HG03469 (cell line): ENCODE data around the gene RNF220.

Experiments
- ATAC-seq: cut with Tn5 transposase; IDR thresholded peaks from one replicate; pipeline ENCODE4 v1.9.1; 2021; ENCODE audit warnings: mild to moderate bottlenecking, moderate library complexity, moderate number of reproducible peaks; ENCODE audit not compliant: unreplicated experiment

The RNF220 gene

DNA sequence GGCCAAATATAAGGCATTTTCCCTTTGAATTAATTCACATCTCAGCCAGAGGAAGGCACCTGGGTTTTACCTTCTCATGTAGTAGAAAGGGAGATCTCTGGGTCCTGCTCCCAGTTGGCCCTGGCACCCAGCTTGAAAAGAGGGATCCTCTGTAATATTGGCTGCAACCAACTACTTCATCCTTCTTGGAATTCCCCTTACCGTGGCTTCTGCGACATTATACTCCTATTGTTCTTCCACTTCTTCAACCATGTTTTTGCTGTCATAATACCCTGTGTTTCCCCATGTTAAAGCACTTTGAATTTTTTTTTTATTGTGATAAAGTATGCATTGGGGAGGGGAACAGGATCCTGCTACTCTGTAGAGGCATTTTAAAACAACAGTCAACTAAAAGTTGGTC, 26.8 kb downstream of the RNF220 start:
- ATAC-seq: no peak

DNA sequence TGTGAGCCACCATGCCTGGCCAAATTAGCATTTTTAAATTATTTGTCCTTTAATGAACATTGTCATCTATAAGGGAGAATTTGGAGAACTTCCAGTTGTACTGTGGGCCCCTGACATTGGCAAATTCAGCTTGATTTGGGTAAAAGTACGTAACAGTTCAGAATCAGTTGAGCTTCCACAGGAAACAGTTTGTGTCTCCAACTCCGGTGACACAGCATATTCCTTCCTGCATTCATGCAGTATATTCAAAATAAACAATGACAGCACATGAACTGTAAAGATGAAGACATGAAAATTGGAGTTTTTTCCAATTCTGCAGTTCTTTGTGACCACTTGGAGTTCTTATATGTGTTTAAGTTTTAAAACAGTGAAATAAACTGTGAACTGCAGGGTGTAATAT, 28.2 kb downstream of the RNF220 start:
- ATAC-seq: no peak

DNA sequence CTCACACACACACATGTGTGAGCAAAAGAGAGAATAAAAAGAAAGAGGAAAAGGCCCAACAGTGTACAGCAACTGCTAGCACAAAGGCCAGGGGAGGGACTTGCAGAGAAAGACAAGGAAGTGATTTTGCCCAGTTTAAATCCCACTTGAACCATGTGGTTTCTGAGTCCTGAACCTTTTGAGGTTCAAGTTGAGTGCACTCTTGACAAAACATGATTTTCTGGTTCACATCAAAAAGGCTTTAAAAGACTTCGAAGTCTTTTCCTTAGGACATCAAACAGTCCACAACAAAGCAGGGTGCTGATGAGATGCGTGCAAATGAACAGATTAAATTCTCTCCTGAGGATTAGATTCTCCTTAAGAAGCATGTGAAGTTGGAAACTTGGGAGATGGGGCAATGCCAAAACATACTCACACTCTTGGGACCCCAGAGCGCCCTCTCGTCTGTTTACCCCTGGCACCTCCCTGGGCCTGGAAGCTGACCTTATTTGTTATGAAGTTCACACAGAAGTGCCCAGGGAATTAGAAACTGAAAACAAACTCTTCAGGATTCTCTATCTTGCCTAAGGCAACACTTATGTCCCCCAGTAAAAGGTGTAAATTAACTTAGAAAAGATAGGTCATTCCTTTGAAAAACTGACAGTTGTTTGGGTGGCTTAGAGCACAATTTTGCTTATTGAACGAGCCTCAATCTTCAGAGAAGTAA, 31.5 kb downstream of the RNF220 start:
- ATAC-seq: no peak

DNA sequence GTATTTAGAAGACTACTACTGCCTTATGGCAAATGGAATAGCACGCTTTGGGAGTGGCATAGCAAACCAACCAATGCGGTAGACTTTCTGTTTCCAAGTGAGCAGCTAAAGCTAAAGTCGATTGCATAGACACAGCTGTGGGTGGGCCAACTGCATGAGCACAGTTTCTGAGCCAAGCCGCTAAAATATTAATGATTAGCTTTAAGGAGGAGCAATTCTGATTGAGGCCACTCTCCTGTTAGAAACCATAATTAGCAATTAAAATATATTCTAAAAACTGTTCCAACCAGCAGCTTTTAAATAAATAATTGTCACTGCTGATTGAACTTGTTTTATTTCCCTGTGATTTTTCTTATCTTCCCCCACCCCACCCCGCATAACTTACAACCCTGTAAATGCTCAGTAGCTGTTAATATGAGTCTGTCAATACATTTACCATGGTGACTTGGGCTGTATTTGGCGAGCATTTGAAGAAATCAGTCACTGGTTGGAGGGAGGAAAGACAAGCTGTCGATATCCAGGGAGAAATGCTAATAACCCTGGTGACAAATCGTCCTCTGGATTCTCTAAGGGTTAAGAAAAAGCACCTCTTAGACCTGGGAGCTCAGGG, 32.2 kb downstream of the RNF220 start:
- no peak for ATAC-seq

DNA sequence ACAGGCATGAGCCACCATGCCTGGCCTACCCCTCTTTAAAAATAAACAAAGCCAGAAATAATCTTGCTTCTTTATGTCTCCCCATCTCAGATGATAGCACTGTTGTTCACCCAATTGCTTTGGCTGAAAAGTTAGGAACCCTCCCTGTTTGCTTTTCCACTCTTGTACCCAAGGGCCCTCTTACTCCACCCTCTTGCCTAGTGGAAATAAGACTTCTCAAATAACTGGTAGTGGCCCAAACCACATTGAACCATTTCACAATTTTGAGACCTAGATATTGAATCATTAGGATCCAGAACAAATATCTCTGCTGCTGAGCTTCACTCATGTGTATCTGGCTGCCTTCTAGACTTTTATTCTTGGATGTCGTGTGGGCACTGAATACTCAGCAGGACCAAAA, 37.7 kb downstream of the RNF220 start:
- ATAC-seq: no peak

DNA sequence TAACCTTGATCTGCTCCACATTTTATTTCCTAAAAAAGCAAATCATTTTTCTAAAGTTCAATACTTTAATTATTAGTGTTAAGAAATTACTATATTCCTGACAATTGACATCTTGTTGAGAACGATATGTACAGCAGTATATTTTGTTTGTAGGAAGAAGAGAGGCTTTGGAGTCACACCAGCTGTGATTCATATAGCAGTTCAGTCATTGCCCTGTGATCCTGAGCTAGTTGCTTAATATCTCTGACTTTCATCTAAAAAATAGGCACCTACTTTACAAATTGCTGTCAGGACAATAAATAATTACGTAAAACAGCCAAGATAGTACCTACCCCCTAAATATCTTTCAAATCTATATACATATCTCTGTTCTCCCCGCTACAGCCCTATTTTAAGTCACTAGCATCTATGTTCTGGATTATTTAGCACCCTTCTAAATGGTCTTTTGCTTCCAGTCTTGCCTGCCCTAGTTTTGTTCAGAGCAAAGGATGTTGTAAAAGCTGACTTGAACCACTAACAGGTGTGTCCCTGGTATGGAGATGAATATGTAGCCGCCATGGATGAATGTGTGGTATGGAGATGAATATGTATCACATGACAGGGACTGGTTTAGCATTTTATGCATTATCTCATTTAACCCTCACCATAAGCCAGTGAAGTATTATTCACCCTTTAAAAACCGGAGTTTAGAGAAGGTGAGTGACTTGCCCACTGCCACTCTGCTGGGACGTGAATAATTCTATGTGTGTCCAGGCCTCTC, 42.2 kb downstream of the RNF220 start:
- ATAC-seq: no peak

DNA sequence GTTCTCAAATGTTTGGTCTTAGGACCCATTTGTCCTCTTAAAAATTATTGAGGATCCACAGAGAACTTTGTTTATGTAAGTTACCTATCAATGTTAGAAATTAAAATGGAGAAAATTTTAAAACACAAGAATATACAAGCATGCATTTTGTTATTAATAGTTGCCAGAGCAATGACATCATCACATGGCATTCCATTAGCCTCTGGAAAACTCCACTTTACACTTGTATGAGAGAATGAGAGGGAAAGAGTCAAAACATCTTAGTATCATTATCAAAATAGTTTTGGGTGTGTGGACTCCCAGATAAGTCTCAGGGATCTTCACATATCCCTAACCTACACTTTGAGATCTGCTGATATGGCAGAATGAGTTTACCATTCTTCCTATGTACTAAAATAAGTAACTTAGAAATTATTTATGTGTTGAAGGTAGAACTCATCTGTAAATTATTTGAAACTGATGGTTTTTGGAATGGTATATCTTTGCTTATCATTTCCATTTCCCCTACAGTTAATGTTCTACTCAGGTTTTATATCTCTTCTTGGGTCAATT, 48.8 kb downstream of the RNF220 start:
- ATAC-seq: no peak

DNA sequence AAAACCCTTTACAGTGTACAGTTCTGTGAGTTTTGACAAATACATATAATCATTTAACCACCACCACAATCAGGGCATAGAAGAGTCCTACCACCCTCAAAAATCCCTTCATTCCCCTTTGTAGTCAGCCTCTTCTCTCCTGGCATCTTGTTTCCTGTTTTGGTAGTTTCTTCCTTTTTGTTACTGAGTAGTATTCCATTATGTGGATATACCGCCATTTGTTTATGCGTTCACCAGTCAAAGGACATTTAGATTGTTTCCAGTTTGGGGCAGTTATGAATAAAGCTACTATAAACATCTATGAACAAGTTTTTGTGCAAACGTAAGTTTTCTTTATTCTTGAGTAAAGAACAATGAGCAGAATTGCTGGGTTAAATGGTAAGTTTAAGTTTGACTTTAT, 49.6 kb downstream of the RNF220 start:
- ATAC-seq: no peak

DNA sequence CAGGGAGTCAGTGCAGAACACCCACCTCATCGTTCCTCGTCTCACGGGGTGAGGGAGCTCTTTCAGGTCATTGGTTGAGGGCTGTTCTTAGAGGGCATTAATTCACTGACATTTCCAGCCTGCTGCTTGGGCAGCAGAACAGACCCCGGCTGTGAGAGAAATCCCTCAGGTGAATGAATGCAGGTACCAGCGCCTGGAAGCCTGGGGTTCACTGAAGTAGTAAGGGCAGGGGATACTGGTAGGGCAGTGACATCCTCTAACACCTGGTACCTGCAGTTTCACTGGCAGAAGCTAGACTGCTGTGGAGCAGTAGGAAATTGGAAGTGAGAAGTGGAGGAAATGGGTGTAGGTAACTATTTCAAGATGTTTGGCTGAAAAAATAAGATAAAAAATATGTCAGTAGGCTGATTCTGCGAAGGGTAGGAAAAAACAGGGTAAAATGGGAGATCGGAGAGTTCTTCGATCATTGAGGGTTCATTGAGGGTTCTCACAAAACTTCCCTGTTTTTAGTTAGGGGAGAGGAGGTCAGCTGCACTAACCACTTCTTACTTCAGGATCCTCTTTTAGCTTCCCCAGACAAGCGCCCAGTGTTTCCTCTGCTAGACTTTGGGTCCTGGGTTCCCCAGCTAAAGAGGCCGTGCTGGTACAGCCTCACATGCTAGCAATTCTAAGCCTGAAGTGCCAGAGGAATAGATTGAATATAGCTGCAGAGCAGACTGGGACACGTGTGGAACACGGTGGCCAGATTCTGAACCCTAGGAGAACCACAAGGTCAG, 55.2 kb downstream of the RNF220 start:
- ATAC-seq: no peak

DNA sequence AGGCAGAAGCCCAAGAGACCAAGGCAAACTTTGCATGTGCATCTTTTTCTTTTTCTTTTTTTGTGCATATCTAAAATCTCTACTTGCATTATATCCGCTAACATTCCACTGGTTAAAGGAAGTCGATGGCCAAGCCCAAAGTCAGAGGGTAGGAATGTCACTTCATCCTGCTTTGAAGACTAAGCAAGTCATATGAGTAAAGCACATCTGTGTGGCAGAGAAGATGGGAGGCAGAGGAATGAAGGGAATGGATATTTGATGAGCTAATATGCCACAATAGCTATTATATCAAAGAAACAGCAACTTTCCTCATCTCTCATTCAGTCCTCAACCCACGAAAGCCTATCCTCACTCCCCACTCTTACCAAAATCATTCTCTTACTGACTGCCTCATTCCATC, 59.3 kb downstream of the RNF220 start:
- no peak for ATAC-seq

DNA sequence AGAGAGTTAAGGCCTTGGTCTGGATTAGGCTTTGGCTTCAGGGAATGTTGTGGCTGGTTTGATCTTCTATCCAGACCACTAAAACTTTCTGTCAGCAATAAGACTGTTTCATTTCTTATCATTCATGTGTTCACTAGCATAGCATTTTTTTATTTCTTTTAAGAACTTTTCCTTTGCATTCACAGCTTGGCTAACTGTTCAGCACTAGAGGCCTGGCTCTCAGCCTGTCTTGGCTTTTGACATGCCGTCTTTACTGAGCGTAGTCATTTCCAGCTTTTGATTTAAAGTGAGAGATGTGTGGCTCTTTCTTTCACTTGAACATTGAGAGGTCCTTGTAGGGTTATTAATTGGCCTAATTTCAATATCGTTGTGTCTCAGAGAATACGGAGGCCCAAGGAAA, 62.5 kb downstream of the RNF220 start:
- ATAC-seq: no peak

DNA sequence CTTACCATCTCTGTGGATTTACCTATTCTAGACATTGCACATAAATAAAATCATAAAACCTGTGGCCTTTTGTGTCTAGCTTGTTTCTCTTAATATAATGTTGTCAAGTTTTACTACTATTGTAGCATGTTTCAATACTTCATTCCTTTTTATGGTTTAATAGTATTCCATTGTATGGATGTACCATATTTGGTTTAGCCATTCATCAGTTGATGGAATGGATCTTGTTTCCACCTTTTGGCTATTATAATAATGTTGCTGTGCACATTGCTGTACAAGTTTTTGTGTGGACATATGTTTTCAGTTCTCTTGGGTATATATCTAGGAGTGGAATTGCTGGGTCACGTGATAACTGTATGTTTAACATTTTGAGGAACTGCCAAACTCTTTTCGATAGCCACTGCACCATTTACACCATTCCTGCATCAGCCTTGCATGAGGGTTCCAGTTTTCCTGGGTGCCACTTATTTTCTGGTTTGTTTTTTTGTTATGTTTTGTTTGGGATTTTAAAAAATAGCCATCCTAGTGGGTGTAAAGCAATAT, 66.9 kb downstream of the RNF220 start:
- ATAC-seq: no peak

DNA sequence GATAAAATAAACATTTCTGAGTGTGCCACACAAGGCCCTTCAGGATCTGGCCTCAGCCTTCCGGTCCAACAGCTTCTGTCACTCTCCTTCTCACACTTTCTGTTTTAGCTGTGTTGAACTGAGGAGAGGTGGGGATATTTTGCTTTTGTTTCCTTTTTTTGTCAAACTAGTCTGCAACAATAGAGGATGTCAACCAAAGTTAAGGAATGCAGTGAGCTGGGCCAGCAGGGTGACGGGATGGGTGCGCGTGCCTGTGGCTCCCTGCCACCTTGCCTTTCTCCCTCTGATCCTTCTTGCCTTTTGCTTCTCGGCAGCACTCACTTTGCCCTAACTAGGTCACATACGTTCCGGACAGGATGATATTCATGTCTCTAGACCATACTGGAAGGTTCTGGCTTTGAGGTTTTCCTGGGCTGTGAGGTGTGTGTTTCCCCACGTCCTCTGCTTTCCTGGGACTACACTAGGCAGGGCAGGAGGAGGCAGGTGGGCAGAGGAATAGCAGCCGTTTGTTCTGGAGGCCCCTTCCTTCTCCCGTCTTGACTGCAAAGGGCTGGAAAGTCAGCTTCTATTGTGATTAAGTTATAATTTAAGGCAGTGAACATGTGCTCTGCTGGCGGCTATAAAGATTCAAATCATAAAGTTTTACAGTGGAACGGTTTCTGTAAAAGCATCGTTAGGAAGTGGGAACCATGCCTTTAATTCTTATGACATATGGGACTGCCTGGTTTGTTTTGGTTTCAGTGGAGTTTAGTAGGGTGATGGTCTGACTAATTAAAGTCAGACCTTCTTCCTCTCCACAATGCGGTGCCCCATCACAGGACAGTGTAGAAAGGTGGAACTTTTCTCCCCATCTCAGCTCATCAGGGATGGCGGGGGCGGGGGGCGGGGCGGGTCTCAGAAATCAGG, 67.8 kb downstream of the RNF220 start:
- no peak for ATAC-seq

DNA sequence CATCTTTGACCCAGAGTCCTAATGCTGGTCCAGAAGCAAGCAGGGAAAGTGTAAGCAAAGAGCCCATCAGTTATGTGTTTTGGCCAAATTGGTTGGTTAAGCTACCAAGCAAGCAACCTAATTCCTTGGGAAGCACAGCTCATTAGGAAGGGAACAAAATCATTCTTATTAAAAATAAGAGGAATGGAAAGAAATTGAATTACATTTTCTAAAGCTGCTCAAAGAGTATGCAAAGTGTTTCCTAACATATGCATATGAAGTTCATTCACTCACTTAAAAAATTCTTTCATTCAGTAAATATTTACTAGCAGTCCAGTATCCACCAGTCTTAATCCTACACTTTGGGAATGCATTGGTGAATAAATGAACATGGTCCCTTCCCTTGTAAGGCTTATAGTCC, 71.8 kb downstream of the RNF220 start:
- no peak for ATAC-seq

DNA sequence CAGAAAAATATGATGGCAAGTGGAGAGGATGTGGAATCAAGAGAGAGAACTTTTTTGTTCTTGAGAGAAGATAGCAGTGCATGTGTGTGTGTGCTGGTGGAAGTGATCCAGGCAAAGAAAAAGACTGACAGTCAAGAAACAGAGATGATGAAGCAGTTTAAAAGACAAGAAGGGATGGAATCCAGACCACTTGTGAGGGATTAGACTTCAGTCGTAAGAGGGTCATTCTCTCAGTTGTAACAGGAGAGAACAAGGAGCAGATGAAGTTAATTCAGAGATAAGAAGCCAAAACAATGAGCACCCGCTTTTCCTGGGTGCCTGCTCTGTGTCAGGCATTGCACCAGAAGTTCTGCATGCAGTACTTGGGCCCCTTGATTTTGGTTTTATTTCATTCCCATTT, 76.6 kb downstream of the RNF220 start:
- ATAC-seq: no peak

DNA sequence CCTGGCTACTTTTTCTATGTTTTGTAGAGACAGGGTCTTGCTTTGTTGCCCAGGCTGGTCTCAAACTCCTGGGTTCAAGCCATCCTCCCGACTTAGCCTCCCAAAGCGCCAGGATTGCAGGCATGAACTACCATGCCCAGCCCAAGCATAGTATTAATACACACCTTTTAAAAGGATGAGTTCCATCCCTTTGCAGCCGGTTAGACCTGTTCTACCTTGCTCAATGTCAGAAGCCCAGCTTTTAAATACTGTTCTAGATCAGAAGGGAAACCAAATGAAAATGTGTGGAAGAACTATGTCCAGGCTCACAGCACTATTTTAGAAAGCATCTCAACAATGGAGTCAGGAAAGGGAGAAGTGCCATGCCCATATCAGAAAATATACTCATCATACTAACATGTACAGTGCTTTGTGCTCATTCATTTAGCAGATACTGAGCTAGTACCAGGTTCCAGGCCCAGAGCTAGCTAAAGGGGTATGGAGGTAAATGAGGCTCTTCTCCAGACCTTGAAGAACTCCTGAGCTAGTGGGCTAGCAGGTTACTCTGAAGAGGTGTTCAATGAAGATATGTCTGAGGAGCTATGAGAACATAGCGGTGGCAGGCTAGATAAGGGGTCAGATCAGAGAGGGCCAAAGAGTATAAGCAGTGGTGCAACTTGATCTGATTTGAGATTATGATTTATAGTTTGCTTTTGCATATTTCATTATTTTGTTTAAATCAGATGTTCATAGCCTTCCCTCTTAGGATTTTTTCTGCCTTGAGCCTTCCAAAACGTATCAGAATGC, 78.2 kb downstream of the RNF220 start:
- no peak for ATAC-seq

DNA sequence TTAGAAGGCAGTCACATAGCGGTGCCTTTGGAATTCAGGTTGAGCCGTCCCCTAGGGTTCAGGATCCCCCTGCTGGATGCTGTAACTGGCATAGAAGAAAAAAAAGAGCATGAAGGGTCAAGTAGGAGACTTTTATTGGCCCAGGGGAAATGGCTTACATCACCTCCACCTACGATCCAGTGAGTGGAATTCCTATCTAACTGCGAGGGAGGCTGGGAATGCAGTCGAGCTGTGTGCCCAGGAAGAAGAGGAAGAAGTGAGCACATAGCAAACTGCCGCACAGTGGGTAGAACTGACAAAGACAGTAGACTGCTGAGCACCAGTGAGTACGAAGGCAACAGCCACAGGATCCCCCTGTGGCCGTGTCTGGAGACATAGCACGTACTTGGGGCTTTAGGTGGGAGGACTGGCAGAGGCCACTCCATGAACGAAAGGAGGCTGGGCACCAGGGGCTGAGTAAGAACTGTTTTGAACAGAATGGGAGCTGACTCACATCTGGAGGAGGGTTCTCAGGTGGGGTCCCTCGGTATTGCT, 79.2 kb downstream of the RNF220 start:
- no peak for ATAC-seq

DNA sequence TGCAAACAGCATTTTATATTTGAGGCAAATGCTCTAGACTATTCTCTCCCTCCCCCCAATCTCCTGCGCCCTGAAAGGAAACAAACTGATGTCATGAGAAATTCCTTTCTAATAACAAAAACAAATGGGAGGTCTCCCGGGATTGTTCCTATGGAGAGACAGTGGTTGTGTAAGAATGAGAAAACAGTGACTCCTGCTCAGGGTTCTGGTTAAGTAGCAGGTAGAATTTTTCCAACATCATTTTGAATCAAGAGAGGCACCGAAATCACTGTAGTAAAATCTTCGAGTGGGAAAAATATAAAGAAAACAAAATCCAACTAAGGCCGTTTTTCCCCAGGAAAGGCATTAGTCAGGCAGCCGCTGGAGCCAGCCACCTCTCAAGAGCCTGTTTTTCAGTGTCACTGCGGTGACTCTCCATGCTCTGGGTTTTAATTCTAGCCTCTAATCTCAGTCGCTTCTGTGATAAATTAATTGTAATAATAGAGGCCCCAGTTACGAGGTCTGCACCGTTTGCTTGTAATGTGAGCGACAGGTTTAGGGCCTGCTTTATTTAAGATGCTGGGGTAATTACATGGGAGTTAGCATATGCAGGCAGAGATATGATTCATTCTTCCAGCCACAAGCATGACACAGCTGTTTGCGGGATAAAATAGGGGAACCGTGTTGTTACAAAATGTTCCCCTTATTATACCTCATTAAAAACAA, 80.3 kb downstream of the RNF220 start:
- ATAC-seq: no peak
